GM21737 (cell line): ENCODE measurements around the gene PLXDC1.
A peak's percentile ranks its signal among the peaks of the same experiment; 100 is the strongest.
"Not testable (repeated sequence)": the region's sequence is repeated elsewhere in the genome, so short reads cannot be mapped to it uniquely, and the experiment has no call there.

ENCODE experiments used
- ATAC-seq: cut with Tn5 transposase; IDR thresholded peaks from one replicate; pipeline ENCODE4 v1.9.1; 2021; ENCODE audit warnings: mild to moderate bottlenecking, moderate library complexity; ENCODE audit not compliant: unreplicated experiment

The PLXDC1 gene

DNA sequence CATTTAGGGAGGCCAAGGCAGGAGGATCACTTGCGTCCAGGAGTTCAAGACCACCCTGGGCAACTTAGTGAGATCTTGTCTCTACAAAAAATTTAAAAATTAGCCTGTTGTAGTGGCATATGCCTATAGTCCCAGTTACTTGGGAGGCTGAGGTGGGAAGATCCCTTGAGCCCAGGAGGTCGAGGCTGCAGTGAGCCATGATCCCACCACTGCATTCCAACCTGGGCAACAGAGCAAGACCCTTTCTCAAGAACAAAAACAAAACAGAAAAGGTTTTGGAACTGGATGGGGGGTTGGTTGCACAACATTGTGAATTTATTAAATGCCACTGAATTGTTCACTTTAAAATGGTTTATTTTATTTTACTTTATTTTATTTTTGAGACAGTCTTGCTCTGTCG lies 21.2 kb downstream of the PLXDC1 start:
- no peak for ATAC-seq

DNA sequence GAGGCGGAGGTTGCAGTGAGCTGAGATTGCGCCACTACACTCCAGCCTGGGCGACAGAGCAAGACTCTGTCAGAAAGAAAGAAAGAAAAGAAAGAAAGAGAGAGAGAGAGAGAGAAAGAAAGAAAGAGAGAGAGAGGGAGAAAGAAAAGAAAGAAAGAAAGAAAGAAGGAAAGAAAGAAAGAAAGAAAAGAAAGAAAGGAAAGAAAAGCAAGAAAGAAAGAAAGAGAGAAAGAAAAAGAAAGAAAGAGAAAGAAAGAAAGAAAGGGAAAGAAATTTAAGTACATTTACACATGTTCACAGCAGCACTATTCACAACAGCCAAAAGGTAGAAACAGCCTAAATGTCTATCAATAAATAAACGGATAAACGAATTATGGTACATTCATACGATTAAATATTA lies 21.9 kb downstream of the PLXDC1 start:
- ATAC-seq, result not testable (repeated sequence)

DNA sequence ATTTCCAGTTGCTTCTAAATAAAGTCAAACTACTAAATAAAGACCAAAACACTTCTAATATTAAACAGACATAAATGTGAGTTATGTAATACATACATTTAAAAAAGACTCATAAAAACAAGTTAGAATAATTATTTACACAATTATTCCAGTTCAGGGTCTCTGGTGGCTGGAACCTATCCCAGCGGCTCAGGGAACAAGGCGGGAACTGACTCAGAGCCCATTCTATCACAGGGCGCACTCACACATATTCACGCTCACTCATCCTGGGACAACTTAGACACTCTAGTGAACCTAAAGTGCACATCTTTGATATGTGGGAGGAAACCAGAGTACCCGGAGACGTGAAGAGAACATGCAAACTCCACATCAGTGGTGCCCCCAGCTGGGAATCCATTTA lies 25.0 kb downstream of the PLXDC1 start:
- no peak for ATAC-seq

DNA sequence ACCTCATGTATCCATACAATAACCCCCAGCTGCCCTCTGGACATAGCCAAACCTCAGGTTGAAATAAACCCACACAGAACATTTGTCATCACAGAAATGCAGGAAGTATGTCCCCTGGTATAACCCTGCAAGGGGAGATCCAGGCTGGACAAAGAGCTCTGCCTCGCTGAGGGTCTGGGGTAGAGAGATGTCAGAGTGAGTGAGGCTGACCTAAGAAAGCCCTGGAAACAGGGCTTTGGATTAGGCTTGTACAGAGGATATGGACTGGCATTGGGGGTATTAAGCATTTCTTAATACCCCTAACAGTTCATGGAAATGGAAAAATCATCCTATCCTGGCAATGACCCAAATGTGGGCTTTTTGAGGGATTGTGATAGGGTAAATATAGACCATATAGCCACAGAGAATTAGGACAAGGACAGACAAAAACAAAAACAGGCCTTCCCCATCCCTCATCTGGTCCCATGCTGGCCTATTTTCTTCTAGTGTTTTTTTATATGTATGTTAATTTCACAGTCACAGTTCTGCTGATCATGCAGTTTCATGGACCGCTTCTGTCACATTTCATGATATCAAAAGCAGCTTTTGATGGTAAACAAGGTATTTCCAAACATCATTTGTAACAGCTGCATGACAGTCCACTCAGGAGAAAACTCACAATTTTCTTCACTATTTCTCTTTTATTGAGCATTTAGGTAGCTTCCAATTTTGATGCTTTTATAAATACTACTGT lies 26.1 kb downstream of the PLXDC1 start:
- no peak for ATAC-seq

DNA sequence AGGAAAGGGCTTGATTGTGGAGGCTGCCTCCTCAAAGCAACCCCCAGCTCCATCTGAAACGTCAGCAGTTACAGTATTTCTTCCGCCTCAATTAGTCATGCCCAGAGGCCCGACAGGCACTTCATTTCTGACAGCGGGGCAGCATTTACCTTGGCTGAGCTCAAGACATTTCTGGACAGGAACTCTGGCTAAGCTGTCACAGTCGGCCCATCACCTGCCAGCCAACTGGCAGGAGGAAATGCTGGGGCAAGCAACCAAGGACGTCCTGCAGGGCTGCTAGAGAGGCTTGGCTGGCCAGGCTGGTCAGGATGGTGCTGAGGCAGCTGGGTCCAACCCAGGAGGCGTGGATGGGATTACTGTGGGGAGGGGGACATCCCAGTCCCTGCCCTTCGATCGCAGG lies 27.8 kb downstream of the PLXDC1 start:
- no peak for ATAC-seq

DNA sequence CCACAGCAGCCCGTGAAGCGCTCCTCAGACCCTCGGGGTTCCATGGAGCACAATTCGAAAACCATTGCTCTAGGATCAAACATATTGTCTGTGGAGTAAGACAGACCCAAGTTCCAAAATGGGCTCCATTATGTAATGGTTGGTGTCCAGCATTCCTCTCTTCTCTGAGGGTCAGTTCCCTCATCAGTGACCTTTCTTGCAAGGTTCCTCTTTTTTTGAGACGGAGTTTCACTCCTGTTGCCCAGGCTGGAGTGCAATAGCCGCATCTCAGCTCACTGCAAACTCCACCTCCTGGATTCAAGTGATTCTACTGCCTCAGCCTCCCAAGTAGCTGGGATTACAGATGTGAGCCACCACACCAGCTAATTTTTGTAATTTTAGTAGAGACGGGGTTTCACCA lies 28.4 kb downstream of the PLXDC1 start:
- no peak for ATAC-seq

DNA sequence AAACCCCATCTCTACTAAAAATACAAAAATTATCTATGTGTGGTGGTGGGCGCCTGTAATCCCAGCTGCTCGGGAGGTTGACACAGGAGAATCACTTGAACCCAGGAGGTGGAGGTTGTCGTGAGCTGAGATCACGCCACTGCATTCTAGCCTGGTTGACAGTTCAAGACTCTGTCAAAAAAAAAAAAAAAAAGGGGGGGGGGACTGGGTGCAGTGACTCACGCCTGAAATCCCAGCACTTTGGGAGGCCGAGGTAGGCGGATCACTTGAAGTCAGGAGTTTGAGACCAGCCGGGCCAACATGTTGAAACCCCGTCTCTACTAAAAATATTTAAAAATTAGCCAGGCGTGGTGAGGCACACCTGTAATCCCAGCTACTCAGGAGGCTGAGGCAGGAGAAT lies 29.5 kb downstream of the PLXDC1 start:
- ATAC-seq, result not testable (repeated sequence)

DNA sequence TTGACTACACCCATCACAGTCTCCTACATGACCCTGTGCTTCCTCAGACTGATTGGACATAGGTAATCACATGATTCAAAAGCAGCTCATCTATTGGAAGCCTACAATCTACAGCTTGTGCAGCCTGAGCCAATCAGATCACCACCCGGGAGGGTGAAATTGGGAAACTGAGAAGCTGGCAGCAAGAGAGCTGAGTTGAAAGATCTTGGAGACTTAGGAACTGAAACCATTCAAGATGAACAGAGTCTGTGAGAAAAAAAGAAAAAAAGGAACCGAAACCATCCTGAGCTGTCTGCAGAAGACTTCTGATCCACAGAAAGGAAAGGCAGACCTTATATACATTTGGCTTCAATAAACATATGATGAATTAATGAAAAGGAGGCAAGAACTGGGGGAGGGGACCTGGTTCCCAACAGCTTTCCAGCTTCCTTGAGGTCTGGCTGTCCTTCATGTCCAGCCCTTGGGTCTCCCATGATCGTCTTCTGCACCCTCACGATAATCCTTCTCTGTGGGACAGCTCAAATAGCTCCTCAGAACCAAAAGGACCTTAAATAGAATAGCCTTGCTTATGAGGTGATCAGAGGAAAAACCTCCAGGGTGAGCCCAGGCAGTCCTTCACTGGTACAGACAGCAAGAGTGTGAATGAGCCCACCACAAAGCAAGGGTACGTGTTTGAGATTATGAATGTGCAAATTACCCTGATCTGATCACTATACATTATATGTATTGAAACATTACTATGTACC lies 32.6 kb downstream of the PLXDC1 start:
- peak; percentile 82 for ATAC-seq

DNA sequence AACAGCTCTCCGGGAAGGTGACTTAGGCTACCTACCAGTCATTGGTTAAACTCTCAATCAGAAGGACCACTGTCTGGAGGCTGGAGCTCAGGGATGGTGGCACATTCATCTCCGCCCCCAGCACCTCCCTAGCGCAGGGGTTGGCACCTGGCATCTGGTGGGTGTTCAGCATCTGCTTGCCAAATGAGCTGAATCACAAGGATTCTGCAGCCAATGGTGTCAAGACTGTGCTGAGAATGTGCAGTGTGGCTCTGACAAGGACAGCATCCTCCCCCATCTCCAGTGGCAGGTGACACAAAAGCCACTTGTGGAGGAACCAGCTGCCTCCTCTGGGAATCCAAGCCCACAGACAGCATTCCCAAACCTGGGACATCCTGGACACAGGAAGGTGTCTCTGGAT lies 35.2 kb downstream of the PLXDC1 start:
- ATAC-seq, result no peak

DNA sequence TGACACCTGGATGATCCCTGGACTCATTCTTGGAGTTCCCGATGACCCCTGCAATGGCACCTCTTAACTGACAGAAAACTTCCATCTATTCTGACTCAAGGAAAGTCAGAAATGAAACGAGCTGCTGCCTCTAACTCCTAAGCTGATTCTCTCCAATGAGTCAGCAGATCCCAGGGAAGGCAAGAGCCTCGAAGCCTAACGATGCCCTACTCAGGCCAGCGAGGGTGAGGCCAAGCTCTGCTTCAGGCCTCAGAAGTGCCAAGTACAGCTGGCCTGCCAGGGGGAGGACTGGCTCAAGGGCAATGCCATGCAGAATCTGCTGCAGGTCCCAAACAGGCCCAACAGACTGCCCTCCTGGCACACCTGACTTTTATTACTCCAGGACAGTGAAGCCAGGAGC lies 36.3 kb downstream of the PLXDC1 start:
- ATAC-seq, result no peak

DNA sequence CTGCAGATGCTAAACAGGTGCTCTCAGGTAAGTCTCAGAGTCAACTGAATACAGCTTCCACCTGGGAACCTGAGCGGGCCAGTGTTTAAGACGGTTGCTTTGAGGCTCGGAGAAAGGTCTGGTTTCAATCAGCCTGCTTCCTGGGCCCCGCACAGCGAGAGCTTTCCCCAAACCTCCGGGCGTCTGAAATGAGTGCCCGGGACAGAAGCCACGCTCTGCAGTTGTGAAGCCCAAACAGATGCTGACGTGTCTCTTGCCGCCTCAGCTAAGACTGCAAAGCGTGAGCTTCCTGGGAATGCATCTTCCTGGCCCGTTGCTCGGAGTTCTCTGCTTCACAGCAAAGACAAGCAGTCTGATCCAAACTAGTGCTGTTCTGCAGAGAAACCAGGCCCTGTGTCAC lies 36.7 kb downstream of the PLXDC1 start:
- ATAC-seq, result no peak

DNA sequence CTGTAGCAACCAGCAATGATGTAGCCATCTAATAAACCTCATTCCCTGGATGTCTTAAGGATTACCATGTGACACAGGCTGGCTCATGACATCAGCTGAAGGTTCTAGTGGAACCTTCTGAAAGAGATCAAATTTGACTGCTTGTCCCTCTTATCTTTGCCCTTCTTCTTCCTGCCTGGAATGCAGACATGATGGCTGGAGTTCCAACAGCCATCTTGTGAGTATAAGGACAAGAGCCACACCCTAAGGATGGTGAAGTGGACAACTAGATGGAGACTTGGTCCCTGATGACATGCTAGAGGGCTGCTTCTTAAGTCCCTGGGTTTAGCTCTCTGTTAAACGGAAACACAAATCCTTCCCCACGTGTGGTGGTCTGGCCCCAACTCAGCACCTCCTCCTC lies 37.6 kb downstream of the PLXDC1 start:
- ATAC-seq, result no peak

DNA sequence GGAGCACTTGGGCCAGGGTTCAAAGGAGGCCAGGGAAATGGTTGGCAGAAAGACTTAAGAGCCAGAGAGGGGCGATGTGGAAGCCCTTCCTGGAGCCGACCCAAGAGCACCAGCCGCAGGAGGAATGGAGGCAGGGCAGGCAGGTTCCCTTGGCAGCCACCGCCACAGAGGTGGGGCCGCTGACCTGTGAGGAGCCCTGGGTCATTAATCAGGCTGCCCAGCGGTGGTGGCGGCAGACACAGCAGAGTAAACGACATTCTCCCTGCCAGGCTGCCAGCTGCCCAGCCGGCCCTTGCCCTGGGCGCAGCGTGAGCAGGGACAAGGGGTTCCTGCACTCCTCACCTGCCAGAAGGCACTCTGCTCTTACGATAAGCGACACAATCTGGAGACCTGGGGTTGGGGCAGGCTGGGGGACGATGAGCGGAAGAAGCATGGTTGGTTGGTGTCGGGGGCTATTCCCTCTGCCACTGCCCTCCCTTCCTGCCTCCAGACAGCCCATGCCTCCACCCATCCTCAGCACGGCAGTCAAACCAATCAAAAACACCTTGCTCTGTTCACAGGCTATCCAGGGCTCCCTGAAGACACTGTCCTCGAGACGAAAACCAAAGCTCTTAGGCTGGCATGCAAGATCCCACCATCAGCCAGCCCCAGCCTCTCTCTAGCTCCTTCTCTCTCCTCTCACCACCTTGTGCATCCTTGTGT lies 40.9 kb downstream of the PLXDC1 start:
- no peak for ATAC-seq

DNA sequence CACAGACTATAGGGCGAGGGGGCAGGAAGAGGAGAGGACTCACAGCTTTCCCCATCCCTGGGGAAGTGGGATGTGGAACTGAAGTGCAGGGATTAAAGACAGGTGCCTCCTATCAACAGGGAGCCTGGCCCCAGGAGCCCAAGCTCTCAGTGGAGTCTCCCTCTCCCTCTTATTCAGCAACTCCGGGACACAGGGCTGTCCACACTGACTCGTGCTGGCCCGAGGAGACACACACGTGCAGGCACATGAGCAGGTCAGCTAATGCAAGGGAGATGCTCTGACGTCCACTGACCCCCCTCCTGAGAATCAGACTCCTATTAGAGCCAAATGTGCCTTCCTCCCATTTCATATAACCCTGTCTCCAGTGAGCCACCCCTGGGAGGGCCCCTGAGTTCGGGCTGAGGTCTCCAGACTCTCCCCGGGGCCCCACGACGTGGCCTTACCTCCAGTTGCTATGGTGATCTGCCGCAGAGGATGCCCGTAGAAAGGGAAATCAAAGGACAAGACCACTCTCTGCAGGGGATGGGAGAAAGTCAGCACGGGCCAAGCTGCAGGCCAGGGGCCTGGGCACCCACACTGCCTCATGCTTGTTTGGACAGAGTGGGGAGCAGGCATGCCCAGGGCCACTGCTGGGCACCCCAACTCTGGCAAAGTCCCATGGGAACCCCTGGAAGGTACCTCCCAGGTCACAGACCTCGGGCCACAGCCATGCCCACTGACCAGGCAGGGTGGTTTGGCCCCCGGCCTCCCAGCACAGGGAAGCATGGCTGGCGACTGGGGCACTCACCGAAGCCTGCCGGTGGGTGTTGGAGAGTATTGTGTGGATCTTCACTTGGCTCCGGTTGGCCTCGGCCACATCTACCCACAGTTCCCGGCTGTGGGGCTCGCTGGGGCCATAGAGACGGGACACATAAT lies 42.7 kb downstream of the PLXDC1 start:
- no peak for ATAC-seq

DNA sequence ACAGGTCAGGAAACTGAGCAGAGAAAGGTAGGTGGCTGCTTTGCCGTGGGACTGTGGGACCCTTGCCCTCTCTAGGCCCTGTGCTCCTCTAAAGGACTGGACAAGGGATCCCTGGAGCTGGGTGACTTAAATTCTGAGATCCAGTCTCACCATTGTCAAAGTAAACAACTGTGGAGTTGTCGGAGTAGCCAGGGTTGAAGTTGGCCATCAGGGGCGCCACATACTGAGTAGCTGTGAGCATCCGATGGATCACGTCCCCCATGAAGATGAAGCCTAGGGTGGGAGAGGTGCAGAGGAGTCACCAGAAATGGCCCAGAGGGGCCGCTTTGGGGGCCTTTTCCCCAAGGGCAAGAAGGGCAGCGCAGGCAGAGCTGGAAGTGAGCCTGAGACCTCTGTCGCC lies 43.5 kb downstream of the PLXDC1 start:
- no peak for ATAC-seq

DNA sequence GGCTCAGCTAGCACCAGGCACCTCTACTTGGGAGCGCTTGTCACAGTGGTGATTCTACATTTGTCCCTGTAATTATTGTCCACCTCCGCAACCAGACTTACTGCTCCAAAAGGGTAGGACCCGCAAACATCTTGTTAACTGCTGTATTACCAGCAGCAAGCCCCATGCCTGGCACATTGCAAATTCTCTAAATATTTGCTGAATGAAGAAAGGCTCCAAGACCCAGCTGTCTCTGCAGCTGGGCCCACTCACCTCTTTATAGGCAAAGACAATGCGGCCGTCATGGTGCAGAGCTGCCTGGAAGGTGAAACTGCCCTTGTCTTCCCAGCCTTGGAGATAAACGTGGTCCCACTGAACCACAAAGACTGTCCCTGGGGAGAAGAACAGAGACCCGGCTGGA lies 44.3 kb downstream of the PLXDC1 start:
- ATAC-seq, result no peak

DNA sequence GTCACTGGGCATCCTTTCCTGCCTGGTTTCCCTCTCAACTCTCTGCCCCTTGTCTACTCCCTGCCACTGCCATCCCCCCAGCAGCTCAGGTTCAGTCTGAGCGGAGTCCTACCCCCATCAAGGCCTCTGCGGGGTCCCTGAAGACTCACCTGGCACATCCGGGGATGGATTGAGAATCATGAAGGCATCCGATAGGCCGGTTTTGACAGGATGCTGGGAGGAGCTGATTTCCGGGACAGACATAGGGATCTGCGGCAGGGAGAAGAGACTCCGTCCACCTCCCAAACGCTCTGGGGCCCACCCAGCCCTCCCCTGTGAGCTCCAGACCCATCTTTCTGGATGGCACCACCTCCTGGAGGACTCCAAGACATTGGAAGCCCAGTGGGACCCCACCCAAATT lies 45.7 kb downstream of the PLXDC1 start:
- ATAC-seq, result no peak

DNA sequence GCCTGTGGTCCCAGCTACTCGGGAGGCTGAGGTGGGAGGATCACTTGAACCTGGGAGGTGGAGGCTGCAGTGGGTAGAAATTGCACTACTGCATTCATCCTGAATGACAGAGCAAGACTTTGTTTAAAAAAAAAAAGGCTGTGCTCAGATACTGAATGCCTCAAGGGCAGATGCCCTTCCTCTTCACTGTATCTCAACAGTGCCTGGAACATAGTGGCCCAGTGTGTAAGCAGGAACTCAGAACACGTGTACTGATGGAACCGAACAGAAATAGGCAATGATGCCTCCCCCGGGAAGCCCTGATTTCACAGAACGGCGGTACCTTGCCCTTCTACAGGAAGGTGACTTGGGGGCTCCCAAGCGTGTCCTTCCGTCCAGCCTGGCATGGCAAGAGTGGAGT lies 46.8 kb downstream of the PLXDC1 start:
- no peak for ATAC-seq

DNA sequence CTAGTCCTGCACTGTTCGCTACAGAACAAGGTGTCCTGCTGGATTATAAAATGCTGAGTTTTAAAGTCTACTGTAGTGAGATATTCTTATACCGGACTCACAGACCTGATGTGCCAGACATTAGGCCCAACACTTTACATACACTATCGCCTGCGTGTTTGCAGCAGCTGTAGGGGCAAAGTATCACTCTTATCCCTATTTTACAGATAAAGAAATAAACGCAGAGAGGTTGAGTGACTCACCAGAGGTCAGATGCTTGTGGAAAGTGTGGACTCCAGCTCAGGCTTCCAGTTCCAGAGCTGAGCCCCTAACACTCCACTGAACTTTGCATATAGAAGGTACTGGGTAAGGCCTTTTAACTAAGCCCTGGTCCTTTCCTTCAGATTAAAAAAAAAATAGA lies 47.4 kb downstream of the PLXDC1 start:
- no peak for ATAC-seq

DNA sequence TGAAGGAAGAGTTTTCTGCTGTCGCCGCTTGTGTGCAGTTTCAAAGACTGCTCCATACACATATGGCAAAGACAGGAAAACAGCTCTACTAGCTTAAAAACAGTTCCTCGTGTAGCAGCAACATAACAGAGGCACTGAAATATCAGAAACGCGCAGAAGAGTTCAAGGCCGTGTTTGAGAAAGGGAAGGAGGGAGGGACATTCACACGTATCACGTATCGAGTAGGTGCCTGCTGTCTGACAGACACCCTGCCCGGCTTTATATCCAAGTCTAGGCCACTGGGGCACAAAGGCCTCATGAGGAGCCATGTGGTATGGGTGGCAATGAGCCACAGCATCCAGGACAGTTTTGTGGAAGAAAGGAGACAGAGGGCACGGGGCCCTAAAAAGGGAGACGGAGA lies 50.3 kb downstream of the PLXDC1 start:
- ATAC-seq, result no peak

DNA sequence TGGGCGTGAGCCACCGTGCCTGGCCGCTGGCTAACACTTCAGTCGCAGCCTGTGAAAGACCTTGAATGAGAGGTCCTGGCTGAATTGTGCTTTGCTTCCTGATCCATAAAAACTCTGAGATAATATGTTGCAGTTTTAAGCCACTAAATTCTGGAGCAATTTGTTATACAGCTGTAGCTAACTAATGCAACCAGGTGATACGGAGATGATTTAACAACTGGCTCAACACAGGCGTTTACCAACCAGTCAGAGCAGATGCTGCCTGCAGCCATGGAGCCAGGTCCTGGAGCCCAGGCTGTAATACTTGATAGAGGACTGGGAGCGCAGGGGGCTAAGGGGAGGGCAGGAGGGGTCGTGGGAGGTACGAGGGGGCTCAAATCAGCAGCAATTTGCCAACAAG lies 50.9 kb downstream of the PLXDC1 start:
- no peak for ATAC-seq
